Stimulated activated CD8-positive, alpha-beta memory T cell treated with anti-CD3 and anti-CD28 coated beads, Interleukin-12 subunit alpha, Interleukin-12 subunit beta, amount 100 ng/mL, for 4 hours (primary cell): ENCODE results near the gene INSC.
A peak's percentile ranks its signal among the peaks of the same experiment; 100 is the strongest.
"Not testable (repeated sequence)": the region's sequence is repeated elsewhere in the genome, so short reads cannot be mapped to it uniquely, and the experiment has no call there.

ENCODE experiments used
- DNase-seq: peaks from one replicate; pipeline ENCODE4 v3.0.0-alpha.2; 2020; ENCODE audit warnings: low read depth

Gene INSC

GRCh38 chr11:15114501-15115475 lies at the start of gene INSC:
TSS of gene INSC (plus strand) at chr11:15114923. CDS start at chr11:15149175, 34,252 bp downstream.
- DNase-seq, result no peak

GRCh38 chr11:15069751-15070150 lies 45.0 kb upstream of the INSC start:
- not testable (repeated sequence) for DNase-seq

- DNase-seq, result no peak
Observed at GRCh38 chr11:15071556-15072255, 43.0 kb upstream of the INSC start.

- no peak for DNase-seq
Observed at GRCh38 chr11:15072551-15073143, 42.1 kb upstream of the INSC start.

GRCh38 chr11:15073361-15074205 lies 41.1 kb upstream of the INSC start, which contains the start of gene CALCB:
TSS of gene CALCB (plus strand) at chr11:15073593. CDS start at chr11:15074719, 1,126 bp downstream.
- DNase-seq, result no peak

- DNase-seq, result peak; percentile 61
Observed at GRCh38 chr11:15074206-15075161, 40.2 kb upstream of the INSC start.

- no peak for DNase-seq
Observed at GRCh38 chr11:15075162-15075526, 39.6 kb upstream of the INSC start.

- no peak for DNase-seq
Observed at GRCh38 chr11:15091175-15091574, 23.5 kb upstream of the INSC start.

GRCh38 chr11:15091625-15092024 lies 23.1 kb upstream of the INSC start:
- no peak for DNase-seq

- no peak for DNase-seq
Observed at GRCh38 chr11:15093432-15093831, 21.3 kb upstream of the INSC start.

GRCh38 chr11:15095736-15096228 lies 18.9 kb upstream of the INSC start:
- no peak for DNase-seq

GRCh38 chr11:15097411-15097810 lies 17.3 kb upstream of the INSC start:
- no peak for DNase-seq

- no peak for DNase-seq
Observed at GRCh38 chr11:15099267-15099666, 15.5 kb upstream of the INSC start.

GRCh38 chr11:15101072-15101709 lies 13.5 kb upstream of the INSC start:
- peak; percentile 8 for DNase-seq

GRCh38 chr11:15104166-15104565 lies 10.6 kb upstream of the INSC start:
- no peak for DNase-seq

- no peak for DNase-seq
Observed at GRCh38 chr11:15106201-15106965, 8.3 kb upstream of the INSC start.

- no peak for DNase-seq
Observed at GRCh38 chr11:15107730-15108515, 6.8 kb upstream of the INSC start.

- no peak for DNase-seq
Observed at GRCh38 chr11:15108592-15109130, 6.1 kb upstream of the INSC start.
